Calu3 (cell line): ENCODE measurements around the gene RNFT2. TPM values are rescaled to one million over a fixed set of nuclear protein-coding genes. Genes with fewer than 3 reads are reported as not detected.

Experiments used
- Bru-seq: library from RNA; stranded (reverse); fragments of 400-500 nt; gene quantifications from one replicate; lab custom pipeline; 2021; lab: Mats Ljungman, UMichigan
- BruChase-seq, 2 experiments: library from RNA; stranded (reverse); fragments of 400-500 nt; gene quantifications; one replicate each; lab custom pipeline; 2021; lab: Mats Ljungman, UMichigan
- BruUV-seq: library from RNA; stranded (reverse); fragments of 400-500 nt; replicated peaks from 2 replicates; lab custom pipeline; 2021; lab: Mats Ljungman, UMichigan
- CTCF ChIA-PET: fragments of 300-600 bp; sonication (Branson Sonifier 250); formaldehyde crosslinking; loops from one replicate; lab custom pipeline; 2022; ENCODE audit warnings: antibody characterized with exemption; lab: Charles Lee
- DNase-seq: peaks from one replicate; pipeline ENCODE4 v3.0.0; 2022
- H3K27ac Mint-ChIP-seq: one replicate; pipeline ENCODE4 v1.8.0; 2022; ENCODE audit warnings: mixed read lengths; ENCODE audit not compliant: unreplicated experiment
- H3K27me3 Mint-ChIP-seq: one replicate; pipeline ENCODE4 v1.8.0; 2022; ENCODE audit warnings: mixed read lengths; ENCODE audit not compliant: unreplicated experiment
- H3K36me3 Mint-ChIP-seq: one replicate; pipeline ENCODE4 v1.8.0; 2022; ENCODE audit warnings: mild to moderate bottlenecking, moderate library complexity, mixed read lengths; ENCODE audit not compliant: insufficient read depth, unreplicated experiment
- H3K4me1 Mint-ChIP-seq: one replicate; pipeline ENCODE4 v1.8.0; 2022; ENCODE audit warnings: mild to moderate bottlenecking, low read depth, mixed read lengths; ENCODE audit not compliant: unreplicated experiment
- H3K4me3 Mint-ChIP-seq: one replicate; pipeline ENCODE4 v1.8.0; 2022; ENCODE audit warnings: mild to moderate bottlenecking, low read depth, moderate library complexity, mixed read lengths; ENCODE audit not compliant: unreplicated experiment
- H3K9me3 Mint-ChIP-seq: one replicate; pipeline ENCODE4 v1.8.0; 2022; ENCODE audit warnings: low read depth, mixed read lengths; ENCODE audit not compliant: unreplicated experiment
- CTCF ChIP-seq: fragments of 200-600 bp; IDR thresholded peaks from one replicate; pipeline ENCODE4 v1.8.0; 2022; ENCODE audit warnings: antibody characterized with exemption; ENCODE audit not compliant: unreplicated experiment
- intact Hi-C: fragments of 100-400 bp; cut with micrococcal nuclease; formaldehyde crosslinking; loops from one replicate; pipeline ENCODE4 v1.10.0; 2022; ENCODE audit not compliant: unreplicated experiment
- long read RNA-seq: library from polyadenylated mRNA; stranded (forward); transcript quantifications from one replicate; pipeline ENCODE4 v2.0.0, GENCODE V29; 2022
- total RNA-seq: library from RNA; stranded (reverse); gene quantifications from 2 replicates; pipeline ENCODE4 v1.2.3, GENCODE V29; 2022

RNFT2 gene
- 22.5 and 32.0 TPM in 2 replicates for total RNA-seq
- percentile 54 among the genes with signal in this experiment for Bru-seq, nascent RNA
- percentile 56 among the genes with signal in this experiment for BruChase-seq, experiment 1, labeled RNA remaining after a 6-hour chase
- BruChase-seq, experiment 2, labeled RNA remaining after a 2-hour chase, result percentile 54 among the genes with signal in this experiment
- long read RNA-seq, partial matches to known transcripts, result 1 of 3 reads
- long read RNA-seq, other reads (novel, unspliced or antisense), result 2 of 3 reads

- peak; percentile 99 for DNase-seq
- H3K36me3 Mint-ChIP-seq, result peaks cover 54% of the 10 kb centered on the region
- H3K9me3 Mint-ChIP-seq, result no peaks in the 10 kb centered on the region
- no peak for TF ChIP-seq CTCF
- H3K27ac Mint-ChIP-seq, result peak within 1 kb of the TSS; percentile 69
- CTCF ChIA-PET, result no interaction called here
- intact Hi-C loops, result loop anchor here (1.0 to 10.0 kb wide), 4 partner anchors 79 to 217 kb away; partner anchors contain the start of gene HRK
- BruUV-seq, result no TSS peak
- H3K4me3 Mint-ChIP-seq, result peak within 1 kb of the TSS; percentile 86
- peaks cover 31% of the 10 kb centered on the region for H3K4me1 Mint-ChIP-seq
- no peaks in the 10 kb centered on the region for H3K27me3 Mint-ChIP-seq
These were observed at the start of gene RNFT2, which contains the start of gene SPRING1 for GRCh38 chr12:116737774-116738657. Gene RNFT2 (plus strand): TSS chr12:116738315. CDS start chr12:116740498, 2,183 bp downstream. Gene SPRING1 (minus strand): TSS chr12:116738069. CDS start chr12:116737900, 169 bp downstream.

GRCh38 chr12:116689521-116689920 is 48.6 kb upstream of the RNFT2 start:
- Mint-ChIP-seq H3K36me3 (no peaks in the 10 kb centered on the region), H3K27me3 (peaks cover 84% of the 10 kb centered on the region), H3K4me1 (peaks cover 8% of the 10 kb centered on the region), H3K9me3 (peaks cover 3% of the 10 kb centered on the region), H3K4me3 (no peak overlapping the region), H3K27ac (no peak overlapping the region)
- CTCF ChIA-PET, result no interaction called here
- intact Hi-C loops, result no loop called here
- DNase-seq, result no peak
- TF ChIP-seq CTCF, result no peak
- no TSS peak for BruUV-seq

GRCh38 chr12:116689979-116690744 is 48.0 kb upstream of the RNFT2 start:
- peaks cover 8% of the 10 kb centered on the region for H3K4me1 Mint-ChIP-seq
- intact Hi-C loops, result loop anchor here (10.0 kb wide), 2 partner anchors 415 to 545 kb away; partner anchors contain the start of gene MED13L
- no peaks in the 10 kb centered on the region for H3K36me3 Mint-ChIP-seq
- TF ChIP-seq CTCF, result no peak
- H3K9me3 Mint-ChIP-seq, result peaks cover 3% of the 10 kb centered on the region
- H3K27me3 Mint-ChIP-seq, result peaks cover 84% of the 10 kb centered on the region
- H3K4me3 Mint-ChIP-seq, result no peak overlapping the region
- no peak for DNase-seq
- BruUV-seq, result no TSS peak
- CTCF ChIA-PET, result interaction anchor here (0.6 to 0.7 kb wide), 2 partner anchors 69 to 102 kb away, joined by 4 to 6 read pairs; no protein-coding TSS in a partner anchor
- no peak overlapping the region for H3K27ac Mint-ChIP-seq

GRCh38 chr12:116691205-116691604 is 46.9 kb upstream of the RNFT2 start:
- CTCF ChIA-PET, result interaction anchor here (0.6 kb wide), 2 partner anchors 18 to 370 kb away, joined by 3 to 4 read pairs; no protein-coding TSS in a partner anchor
- Mint-ChIP-seq H3K4me1 (peaks cover 8% of the 10 kb centered on the region), H3K36me3 (no peaks in the 10 kb centered on the region), H3K4me3 (no peak overlapping the region), H3K9me3 (peaks cover 3% of the 10 kb centered on the region), H3K27me3 (peaks cover 89% of the 10 kb centered on the region), H3K27ac (no peak overlapping the region)
- BruUV-seq, result no TSS peak
- TF ChIP-seq CTCF, result no peak
- no peak for DNase-seq
- intact Hi-C loops, result loop anchor here (10.0 kb wide), 2 partner anchors 416 to 546 kb away; partner anchors contain the start of gene MED13L
